ENCODE measurements around the gene RFX7.

RFX7 gene

DNA sequence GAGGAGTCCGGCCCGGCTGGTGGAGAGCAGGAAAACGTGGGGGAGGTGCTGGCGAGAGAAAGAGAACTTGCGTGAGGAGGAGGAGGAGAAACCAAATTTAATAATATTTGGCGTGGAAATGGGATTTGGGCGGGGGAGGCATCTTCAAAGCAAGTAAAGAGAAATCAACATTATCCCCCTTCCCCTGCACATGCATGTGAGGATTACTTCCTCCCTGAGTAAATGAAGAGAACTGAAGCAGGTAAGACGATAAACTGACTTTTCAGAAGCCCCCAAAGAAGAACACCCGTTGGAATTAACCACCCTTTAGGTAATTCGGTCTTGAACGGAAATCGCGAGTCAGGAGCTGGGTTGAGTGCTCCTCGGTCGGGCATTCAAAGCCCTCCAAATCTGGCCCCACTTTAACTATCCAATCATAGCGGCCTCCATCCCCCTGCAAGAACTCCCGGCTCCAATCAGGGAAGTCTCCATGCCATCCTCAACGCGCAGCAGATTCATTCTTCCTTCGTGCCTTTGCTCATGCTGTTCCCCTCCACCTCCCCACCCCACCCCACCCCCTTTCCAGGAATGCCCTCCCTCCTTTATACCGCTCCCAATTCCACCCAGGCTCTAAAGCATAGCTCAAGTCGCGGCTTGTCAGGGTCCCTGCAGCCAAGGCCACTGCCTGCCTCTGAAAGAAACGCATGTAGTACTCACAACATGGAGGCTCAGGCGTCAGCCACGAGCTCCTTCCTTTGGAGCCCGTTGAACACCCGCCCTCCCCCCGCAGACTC, 545 bp upstream of the RFX7 start:
- DNase-seq, result peak; percentile 75

DNA sequence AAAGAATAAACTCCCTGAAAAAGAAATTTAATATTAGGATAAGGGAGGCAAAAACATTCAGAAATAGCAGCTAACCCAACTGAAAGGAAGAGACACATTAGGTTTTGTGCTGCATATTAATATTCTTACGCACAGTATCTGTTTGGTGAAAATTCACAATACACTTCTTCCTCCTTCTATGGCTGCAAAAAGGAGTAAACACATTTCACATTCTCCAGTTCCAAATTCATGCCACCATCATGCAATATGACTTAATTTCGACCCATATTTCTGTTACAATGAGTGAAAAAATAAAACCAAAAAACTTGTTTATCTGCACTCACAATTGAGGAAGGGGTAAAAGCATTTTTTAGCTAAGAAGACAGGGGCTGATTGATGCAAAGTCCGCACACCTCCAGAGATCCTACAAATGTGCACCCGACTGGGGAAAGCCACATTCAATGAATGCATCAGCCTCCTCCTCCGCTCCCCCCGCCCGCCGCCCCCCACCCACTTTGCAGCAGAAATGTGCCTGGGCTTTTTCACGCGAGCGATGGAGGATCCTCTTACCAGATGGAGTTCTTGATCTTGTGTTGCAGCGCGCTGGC, 1.0 kb downstream of the RFX7 start:
- no peak for DNase-seq

DNA sequence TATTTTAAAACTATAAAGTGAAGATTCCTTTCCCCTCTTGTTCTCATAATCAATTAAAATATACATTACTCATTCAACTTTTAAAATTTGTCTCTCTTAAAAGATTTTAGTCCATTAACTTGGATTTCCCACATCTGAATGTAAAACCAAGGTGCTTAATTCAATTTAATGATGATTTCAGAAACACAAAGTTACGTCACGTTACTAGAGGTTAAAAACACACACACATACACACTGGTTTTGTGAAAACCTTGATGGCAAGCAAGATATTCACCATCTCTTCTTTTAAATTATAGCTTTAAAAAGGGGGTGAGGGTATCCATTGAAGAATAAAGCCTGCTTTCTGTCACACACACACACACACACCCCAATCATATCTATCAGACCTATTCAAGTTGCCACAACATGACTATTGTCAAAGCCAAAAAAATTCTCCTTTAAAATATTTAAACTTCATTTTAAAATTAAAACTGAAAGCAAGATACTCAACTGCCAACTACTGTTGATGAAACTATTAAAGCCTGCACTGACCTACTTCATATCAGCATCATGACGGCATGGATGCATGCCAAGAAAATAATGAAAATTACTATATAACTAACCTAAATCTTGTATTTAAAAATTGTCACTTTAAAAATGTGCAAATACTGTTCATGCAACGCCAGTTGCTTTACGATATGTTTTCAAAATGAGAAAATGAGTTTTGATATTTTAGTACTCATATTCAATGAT, 2.1 kb downstream of the RFX7 start:
- no peak for DNase-seq

DNA sequence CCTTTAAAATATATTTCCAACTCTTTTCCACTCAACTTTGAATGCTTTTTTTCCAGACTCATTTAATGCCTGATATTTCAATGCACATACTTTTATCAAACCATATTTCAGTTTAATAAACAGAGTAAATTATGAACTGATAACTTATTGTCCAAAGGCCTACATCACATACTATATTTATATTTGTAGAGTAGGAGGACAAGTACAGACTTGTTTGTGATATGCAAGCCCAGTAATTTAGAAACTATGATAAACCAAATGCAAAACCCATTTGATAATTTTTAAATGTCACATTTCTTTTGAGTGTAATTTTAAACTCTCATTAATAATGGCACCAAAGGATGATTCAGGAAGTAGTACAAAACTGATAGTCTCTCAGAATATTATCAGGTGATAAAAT, 3.3 kb downstream of the RFX7 start:
- DNase-seq, result no peak

DNA sequence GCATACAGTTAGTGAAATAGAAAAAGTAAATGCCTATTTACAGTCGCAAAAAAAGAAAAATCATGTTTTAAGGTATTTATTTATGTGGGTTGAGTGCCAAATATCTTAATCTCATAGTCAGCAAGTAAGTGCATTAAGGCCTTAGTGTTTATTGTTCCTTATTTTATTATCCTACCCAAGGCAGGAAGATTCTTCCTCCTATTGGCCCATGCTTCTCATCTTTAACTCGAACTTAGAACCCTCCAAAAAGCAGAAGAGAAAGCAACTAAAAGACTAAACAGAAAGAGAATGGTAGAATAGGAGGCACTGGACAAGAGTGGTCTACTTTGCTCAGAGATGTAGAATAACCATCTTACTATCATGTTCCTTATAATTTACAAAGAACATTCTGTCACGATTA, 7.5 kb downstream of the RFX7 start:
- no peak for DNase-seq

DNA sequence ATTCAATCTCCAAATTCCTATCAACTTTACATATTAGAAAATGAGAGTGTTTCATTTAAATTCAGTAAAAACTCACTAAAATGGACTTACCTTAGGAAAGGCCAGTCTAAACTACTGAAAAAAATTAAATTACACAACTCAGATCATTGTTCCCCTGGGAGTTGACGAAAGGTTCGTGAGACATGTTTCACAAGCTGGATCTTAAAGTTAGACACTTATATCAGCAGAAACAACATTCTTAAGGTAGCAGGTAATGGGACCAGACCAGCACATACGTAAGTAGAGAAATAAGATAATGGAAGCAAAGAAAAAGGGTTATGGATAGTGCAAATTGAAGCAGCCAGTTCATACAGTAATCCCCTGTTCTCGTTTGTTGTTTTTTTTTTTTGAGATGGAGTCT, 8.9 kb downstream of the RFX7 start:
- DNase-seq, result no peak

DNA sequence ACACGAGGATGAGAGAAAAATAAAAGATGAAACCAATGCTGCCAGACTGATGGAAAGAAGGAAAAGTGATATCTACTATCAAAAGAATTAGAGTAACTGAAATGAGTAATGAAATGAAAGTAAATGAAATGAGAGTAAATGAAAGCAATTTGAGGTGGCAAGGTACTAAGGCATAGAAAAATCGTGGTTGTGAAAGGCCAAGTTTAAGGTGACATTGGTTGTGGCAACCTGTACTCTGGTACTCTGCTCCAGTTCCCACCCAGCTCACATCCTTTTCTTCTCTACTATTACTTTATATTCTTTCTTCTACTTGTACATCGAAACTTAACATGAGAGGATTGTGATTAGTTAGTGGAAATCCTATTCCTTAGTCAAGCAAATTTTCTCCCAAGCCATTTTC, 10.1 kb downstream of the RFX7 start:
- DNase-seq, result no peak

DNA sequence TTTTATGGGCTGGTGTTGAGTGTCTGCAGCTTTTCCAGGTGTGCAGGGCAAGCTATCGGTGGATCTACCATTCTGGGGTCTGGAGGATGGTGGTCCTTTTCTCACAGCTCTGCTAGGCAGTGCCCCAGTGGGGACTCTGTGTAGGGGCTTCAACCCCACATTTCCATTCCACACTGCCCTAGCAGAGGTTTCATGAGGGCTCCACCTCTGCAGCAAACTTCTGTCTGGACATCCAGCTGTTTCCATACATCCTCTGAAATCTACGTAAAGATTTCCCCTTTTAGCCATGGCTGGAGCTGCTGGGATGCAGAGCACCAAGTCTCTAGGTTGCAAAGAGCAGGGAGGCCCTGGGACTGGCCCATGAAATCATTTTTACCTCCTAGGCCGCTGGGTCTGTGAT, 11.6 kb downstream of the RFX7 start:
- no peak for DNase-seq

DNA sequence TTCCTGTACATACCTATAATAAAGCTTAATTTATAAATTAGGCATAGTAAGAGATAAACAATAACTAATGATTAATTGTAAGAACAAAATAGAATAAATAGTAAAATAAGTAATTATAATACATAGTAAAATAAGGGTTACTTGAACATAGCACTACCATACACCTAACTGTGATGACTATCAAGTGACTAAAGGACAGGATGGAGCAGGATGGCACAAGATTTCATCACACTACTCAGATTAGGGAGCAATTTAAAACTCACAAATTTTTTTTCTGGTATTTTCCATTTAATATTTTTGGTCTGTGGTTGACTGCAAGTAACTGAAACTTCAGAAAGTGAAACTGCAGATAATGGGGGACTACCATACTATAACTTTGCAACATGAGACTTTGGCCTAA, 14.8 kb downstream of the RFX7 start:
- DNase-seq, result no peak

DNA sequence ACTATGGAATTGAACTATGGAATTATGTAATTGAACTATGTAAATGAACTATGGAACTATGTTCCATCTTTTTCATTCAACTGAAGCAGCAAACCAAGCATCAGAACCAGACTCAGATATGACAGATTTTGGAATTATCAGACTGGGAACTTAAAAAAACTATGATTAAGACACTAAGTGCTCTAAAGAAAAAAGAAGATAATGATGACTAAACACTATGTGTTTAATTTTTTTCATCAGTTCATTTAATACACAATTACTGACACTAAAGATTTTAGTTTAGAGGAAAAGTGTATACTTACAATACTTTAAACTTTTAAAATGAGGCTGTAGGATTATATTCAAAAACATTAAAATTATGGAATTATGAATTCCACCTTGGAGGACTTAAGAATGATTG, 15.3 kb downstream of the RFX7 start:
- no peak for DNase-seq

DNA sequence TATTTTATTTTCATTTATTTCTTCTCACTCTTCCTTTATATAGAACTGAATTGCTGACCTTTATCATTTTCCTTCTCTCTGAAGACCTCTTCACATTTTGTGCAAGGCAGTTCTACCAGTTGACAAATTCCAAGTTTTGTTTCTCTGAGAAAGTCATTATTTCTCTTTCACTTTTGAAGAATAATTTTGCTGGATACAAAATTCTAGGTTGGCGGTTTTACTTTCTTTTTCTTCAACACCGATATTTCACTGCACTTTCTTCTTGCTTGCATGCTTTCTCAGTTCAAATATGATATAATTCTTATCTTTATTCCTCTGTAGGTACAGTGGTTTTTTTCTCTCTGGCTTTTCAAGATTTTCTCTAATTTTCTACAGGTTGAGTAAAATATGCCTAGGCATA, 15.9 kb downstream of the RFX7 start:
- DNase-seq, result no peak

DNA sequence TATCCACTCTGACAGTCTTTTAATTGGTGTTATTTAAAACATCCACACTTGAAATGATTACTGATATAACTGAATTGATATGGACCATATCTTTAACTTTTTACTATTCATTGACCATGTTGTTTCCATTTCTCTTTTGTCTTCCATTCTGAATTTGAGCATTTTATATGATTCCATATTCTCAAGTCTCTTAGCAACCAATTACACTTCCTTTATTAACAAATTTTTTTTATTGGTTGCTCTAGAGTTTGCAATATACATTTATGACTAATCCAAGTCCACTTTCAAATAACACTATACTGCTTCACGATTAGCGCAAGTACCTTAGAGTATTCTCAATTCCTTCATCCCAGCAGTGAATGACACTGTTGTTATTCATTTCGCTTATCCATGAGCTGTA, 16.4 kb downstream of the RFX7 start:
- DNase-seq, result no peak

DNA sequence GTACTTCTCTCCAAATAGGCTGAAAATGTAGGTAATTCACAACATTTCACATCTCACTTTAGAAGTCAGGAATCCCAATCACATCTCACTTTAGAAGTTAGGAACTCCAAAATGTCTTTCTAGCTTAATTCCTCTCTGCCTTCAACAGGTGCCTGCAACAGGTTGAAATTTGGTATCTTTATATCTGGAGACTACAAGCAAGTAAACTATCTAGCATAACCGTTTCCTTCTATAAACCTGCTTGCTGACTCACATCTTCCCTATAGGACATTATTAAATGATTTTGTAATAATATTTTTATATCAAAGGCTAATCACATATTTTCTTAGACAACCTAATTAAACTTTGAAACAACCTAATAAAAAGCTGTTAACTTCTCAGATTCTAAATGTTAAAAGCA, 18.2 kb downstream of the RFX7 start:
- DNase-seq, result no peak

DNA sequence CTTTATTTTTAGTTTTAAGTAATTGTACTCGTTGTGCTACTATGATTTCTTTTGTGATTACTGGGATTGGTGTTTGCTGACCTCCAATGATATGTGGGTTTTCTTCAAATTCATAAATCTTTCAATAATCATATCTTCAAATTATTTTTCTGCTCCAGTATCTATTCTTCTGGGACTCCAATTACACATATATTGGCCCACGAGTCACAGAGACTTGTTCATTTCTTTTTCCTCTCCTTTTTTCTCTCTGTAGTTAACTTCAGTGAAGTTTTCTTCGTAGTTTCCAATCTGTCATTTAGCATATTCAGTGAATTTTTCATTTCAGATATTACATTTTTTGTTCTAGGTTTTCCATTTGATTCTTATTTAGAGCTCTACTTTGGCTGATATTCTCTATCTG, 21.4 kb downstream of the RFX7 start:
- no peak for DNase-seq

DNA sequence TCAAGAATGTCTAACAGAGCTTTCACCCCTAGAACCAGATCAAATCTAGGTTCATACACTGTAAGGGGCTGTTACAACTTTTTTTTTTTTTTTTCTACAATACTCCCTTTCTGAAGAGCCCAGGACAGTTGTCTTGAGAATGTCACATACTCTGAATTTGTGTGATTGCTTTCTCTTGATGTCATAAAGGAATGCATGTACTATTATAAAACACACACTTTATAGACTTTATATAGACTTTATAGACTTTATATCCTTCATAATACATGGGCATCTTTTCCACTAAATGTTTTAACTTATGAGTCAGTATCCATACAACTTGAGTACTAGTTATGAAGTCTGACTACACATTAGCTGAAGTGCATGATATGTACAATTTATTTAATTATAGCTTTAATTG, 26.3 kb downstream of the RFX7 start:
- no peak for DNase-seq

DNA sequence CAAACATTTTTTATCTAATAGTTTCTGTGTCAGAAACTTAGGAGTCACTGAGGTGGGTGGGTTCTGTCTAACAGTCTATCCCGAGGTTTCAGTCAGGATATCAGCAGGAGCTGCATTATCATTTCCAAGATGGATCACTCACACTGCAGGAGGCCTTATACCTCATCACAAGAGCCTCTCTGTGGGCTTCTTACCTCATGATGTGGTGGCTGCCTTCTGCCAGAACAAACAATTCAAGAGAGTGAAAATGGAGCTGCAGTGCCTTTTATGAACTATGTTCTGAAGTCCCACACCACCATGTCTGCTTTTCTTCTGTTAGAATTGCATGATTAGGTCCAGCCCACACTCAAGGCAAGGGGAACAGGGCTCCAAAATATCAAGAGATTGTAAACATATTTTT, 27.9 kb downstream of the RFX7 start:
- DNase-seq, result no peak

DNA sequence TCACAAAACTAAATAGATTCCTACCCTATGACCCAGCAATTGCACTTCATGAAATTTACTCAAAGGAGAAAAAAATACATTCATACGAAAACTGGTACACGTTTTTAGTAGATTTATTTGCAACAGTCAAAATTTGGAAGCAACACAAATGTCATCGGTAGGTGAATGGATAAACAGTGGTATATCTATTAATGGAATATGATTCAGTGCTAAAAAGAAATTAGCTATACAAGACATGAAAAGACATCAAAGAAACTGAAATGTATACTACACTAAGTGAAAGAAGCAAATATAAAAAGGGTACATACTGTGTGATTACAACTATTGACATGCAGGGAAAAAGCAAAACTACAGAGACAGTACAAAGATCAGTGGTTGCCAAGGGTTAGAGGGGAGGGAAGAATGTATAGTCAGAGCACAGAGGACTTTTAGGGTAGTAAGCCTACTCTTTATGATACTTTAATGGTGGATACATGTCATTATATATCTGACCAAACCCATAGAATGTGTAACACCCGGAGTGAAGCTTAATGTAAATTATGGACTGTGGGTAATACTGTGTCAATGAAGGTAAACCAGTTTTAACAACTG, 31.6 kb downstream of the RFX7 start:
- no peak for DNase-seq

DNA sequence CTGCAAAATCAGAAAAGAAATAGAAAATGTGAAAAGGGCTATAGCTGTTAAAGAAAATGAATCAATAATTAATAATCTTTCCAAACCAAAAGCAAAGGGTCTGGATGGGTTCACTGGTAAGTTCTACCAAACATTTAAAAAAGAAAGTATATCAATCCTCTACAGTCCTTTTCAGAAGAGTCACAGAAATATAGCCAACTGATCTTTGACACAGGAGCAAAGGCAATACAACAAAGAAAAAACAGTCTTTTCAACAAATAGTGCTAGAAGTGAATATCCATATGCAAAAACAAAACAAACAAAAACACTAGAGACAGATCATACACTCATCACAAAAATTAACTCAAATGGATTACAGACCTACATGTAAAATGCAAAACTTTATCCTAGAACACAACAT, 32.6 kb downstream of the RFX7 start:
- no peak for DNase-seq

DNA sequence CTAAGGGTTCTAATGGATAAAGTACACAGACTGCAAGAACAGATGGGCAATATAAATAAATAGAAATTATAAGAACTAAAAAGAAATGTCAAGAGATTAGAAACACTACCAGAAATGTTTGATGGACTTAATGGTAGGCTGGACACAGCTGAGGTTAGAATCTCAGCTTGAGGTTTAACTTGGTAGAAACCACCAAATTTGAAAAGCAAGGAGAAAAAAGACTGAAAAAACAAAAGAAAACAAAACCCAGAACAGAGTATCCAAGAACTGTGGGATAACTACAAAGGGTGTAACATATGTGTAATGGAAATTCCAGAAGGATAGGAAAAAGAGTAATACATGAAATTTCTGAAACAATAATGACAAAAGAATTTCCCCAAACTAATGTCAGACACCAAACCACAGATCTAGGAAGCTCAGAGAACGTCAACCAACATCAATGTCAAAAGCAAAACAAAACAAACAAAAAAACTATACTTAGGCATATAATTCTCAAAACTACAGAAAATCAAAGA, 35.0 kb downstream of the RFX7 start:
- DNase-seq, result no peak

DNA sequence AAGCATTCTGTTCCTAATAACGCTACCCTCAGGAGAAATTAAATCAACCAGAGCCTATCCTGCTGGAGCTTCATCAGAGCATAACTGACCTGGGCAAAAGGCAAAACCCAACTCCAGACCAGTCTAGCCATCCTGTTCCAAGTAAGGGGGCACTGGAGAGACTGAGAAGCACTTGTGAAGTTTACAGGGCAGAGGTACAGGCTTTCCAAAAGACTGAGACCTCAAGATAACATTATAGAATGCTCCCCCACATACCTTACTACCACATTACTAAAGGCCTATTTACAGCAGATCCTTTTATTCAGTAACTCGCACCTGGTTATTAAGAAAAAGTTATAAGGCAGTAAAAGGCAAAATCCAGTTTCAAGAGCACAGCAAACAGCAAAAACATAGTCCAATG, 35.5 kb downstream of the RFX7 start:
- no peak for DNase-seq

DNA sequence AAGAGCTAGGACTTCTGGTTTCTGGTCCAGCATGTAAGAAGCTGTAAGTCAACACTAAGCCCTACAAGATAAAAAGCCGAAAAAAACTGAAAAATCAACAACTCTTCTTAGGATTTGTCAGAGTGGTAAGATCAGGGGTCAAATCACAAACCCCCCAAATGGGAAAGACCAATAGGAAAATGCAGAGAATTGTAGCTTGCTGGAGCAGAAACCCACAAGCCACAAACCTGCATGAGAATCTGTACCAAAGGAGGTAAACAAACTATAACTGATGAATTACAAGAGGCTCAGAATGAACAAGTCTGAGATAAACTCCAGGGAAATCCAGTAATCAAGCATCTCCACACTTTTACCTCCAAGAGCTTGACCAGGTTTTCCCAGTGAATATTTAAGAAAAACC, 36.0 kb downstream of the RFX7 start:
- no peak for DNase-seq

DNA sequence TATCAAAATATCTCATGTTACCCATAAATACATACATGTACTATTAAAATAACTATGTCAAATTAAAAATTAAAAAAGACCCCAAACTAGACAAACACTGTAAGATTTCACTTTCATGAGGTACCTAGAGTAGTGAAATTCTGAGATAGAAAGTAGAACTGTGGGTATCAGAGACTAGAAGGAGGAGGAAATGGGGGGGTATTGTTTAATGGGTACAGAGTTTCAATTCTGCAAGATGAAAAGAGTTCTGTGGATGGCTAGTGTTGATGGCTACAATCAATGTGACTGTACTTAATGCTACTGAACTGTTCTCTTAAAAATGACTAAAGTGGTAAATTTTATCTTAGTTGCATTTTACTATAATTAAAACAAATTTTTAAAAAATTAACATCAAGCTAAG, 36.6 kb downstream of the RFX7 start:
- DNase-seq, result no peak

DNA sequence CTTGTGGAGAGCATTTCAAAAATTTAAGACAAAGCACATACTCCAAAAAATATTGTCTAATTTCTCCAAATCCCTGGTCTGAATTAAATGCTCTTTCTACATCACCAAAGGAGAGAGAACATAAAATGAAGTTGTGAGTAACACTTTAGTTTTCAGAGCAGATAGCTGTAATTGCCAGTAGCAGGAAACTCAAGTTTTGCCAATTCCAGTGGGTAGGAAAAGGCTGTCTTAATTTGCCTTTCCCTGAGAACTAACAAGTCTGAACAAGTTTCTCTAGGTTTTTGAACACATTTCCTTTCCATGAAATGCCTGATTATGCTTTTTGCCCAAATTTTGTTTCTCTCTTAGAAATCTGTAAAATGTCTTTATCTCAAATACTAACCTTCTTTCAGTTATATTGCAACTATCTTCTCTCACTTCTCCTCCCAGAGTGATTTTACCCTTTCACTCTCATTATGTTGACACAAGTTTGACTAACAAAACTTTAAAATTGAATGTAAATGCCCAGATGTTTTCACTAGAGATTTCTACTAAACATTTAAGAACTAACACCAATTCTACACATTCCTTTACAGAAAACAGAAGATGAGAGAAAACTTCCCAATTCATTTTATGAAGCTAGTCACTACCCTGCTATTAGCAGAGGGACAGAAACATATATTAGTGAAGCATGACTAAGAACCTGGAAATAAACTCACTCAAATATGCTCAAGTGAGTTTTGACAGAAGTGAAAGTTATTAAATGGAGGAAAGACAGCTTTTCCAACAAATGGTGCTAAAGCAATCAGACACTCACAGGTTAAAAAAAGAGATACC, 38.4 kb downstream of the RFX7 start:
- no peak for DNase-seq
